Fibroblast of the aortic adventitia (primary cell): ENCODE measurements around the gene SLC35F3. TPM values are rescaled to one million over a fixed set of nuclear protein-coding genes. Genes with fewer than 3 reads are reported as not detected.

ENCODE experiments used
- DNase-seq: peaks from one replicate; pipeline ENCODE4 v3.0.0-alpha.2; 2010; ENCODE audit warnings: low read depth
- H3K4me3 ChIP-seq: 2 replicates; pipeline ENCODE4 v1.5.1; 2011; ENCODE audit warnings: low read depth, mild to moderate bottlenecking, control low read depth, low read length, moderate library complexity
- total RNA-seq: library from RNA; depleted of rRNA; stranded (reverse); fragments of >200 nt; gene quantifications from 2 replicates; pipeline ENCODE4 v1.2.3, GENCODE V29; 2012; ENCODE audit warnings: low replicate concordance
- TF ChIP-seq, protein P1 (sequence below): IDR thresholded peaks from 2 replicates; pipeline ENCODE4 v1.5.1; 2011; ENCODE audit warnings: mild to moderate bottlenecking, low read length, control low read depth, inconsistent platforms; ENCODE audit not compliant: insufficient read depth

Gene SLC35F3
- total RNA-seq, 1 donor: not detected

- TF ChIP-seq, protein P1, sequence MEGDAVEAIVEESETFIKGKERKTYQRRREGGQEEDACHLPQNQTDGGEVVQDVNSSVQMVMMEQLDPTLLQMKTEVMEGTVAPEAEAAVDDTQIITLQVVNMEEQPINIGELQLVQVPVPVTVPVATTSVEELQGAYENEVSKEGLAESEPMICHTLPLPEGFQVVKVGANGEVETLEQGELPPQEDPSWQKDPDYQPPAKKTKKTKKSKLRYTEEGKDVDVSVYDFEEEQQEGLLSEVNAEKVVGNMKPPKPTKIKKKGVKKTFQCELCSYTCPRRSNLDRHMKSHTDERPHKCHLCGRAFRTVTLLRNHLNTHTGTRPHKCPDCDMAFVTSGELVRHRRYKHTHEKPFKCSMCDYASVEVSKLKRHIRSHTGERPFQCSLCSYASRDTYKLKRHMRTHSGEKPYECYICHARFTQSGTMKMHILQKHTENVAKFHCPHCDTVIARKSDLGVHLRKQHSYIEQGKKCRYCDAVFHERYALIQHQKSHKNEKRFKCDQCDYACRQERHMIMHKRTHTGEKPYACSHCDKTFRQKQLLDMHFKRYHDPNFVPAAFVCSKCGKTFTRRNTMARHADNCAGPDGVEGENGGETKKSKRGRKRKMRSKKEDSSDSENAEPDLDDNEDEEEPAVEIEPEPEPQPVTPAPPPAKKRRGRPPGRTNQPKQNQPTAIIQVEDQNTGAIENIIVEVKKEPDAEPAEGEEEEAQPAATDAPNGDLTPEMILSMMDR: no peak
- peak; percentile 6 for DNase-seq
- no peak overlapping the region for H3K4me3 ChIP-seq
These were observed 219.4 kb downstream of the SLC35F3 start for GRCh38 chr1:234123867-234124266.

- H3K4me3 ChIP-seq: no peak overlapping the region
- DNase-seq: peak; percentile 7
- TF ChIP-seq, protein P1: peak; percentile 10
These were observed 220.8 kb downstream of the SLC35F3 start for GRCh38 chr1:234125283-234125682.

DNA sequence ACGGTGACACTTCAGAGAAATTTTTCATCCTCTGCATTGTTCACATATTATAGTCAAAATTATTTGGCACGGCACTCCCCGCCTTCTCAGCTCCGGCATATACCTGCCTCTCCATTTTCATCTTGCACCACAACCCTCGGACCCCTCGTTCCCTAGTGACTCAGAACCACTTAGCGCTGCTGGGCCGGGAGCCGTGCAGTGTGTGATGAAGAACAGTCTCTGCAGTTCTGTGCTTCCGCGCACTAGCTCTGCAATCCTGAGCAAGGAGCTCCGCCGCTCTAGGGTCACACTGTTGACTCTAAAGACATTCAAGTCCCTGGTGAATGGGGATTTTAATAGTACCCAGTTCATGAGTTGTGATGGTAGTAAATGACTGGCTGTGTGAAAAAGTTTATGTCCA, 221.2 kb downstream of the SLC35F3 start:
- DNase-seq: no peak
- TF ChIP-seq, protein P1: no peak
- no peak overlapping the region for H3K4me3 ChIP-seq

DNA sequence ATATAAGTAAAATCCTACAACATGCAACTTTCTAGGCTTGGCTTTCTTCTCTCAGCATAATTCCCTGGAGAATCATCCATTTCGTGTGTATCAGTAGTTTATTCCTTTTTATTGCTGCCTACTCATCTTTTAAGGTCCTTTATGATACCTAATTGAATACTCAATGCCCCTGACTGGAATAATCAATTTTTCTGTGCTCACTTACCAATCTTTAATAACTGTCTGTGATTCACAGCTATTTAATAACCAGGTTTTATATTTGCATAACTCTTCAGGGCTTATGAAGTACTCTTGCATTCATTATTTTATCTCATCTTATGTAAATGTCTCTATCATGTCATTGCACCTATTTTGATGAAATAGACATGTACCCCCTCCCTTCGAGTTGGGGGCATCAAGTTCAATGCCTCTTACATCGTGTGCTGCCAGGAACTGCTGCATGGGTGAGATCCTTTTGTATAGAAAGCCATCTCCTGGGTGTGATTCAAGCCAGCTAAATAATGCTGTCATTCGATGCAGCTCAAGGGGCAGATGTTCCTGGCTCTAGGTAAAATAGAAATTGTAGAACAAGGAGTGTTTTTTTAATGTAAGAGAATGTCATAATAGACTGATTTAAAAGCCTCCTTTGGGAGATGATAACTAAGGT, 222.7 kb downstream of the SLC35F3 start:
- no peak overlapping the region for H3K4me3 ChIP-seq
- TF ChIP-seq, protein P1: no peak
- DNase-seq: no peak

GRCh38 chr1:234132795-234133194, 228.3 kb downstream of the SLC35F3 start:
- H3K4me3 ChIP-seq: no peak overlapping the region
- no peak for DNase-seq
- TF ChIP-seq, protein P1: no peak

DNA sequence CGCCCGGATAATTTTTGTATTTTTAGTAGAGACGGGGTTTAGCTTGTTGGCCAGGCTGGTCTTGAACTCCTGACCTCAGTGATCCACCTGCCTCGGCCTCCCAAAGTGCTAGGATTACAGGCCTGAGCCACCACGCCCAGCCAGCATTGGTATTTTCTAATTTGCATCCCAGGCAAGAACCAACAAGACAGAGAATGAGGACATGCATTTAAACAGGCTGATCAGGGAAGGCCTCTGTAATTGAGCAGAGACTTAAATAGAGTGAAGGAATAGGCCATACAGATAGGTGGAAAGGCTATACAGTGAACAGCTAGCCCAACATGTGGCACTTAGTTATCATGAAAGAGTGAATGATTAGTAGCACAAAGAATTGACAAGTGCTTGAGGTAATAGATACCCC, 230.4 kb downstream of the SLC35F3 start:
- DNase-seq: no peak
- TF ChIP-seq, protein P1: no peak
- no peak overlapping the region for H3K4me3 ChIP-seq

- DNase-seq: no peak
- H3K4me3 ChIP-seq: no peak overlapping the region
- TF ChIP-seq, protein P1: no peak
These were observed 231.0 kb downstream of the SLC35F3 start for GRCh38 chr1:234135501-234135900.
